ENCODE data around the gene MTFP1.

MTFP1 gene

GRCh38 chr22:30424534-30425326 is 838 bp upstream of the MTFP1 start:
- H3K9ac ChIP-seq (ENCODE audit: low read depth, low read length) = peak overlapping the region; percentile 94
- H3K4me1 ChIP-seq (ENCODE audit: insufficient read depth, low read length) = peaks cover 59% of the 10 kb centered on the region
- peaks cover 40% of the 10 kb centered on the region for H3K79me2 ChIP-seq (ENCODE audit: insufficient read depth, low read length)
- H3K4me2 ChIP-seq (ENCODE audit: insufficient read depth, low read length) = peak overlapping the region; percentile 99
- TF ChIP-seq, protein P1, sequence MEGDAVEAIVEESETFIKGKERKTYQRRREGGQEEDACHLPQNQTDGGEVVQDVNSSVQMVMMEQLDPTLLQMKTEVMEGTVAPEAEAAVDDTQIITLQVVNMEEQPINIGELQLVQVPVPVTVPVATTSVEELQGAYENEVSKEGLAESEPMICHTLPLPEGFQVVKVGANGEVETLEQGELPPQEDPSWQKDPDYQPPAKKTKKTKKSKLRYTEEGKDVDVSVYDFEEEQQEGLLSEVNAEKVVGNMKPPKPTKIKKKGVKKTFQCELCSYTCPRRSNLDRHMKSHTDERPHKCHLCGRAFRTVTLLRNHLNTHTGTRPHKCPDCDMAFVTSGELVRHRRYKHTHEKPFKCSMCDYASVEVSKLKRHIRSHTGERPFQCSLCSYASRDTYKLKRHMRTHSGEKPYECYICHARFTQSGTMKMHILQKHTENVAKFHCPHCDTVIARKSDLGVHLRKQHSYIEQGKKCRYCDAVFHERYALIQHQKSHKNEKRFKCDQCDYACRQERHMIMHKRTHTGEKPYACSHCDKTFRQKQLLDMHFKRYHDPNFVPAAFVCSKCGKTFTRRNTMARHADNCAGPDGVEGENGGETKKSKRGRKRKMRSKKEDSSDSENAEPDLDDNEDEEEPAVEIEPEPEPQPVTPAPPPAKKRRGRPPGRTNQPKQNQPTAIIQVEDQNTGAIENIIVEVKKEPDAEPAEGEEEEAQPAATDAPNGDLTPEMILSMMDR (IDR thresholded peaks at IDR 0.05; ENCODE audit: borderline replicate concordance, extremely low read depth, low read length, poor library complexity, severe bottlenecking) = no peak
- no peak for TF ChIP-seq EZH2 (IDR thresholded peaks at IDR 0.05; ENCODE audit: borderline replicate concordance, low read depth, low read length, severe bottlenecking)
- H4K20me1 ChIP-seq (ENCODE audit: insufficient read depth, low read length) = peaks cover 19% of the 10 kb centered on the region
- ATAC-seq (ENCODE audit: insufficient read depth, low read depth) = no peak
- peak overlapping the region; percentile 95 for H2AFZ ChIP-seq (ENCODE audit: low read depth, low read length)
- peaks cover 58% of the 10 kb centered on the region for H3K36me3 ChIP-seq (ENCODE audit: insufficient read depth, low read length)
- peak; percentile 25 for DNase-seq
- H3K27ac ChIP-seq (ENCODE audit: low read length) = peak overlapping the region; percentile 92
- H3K27me3 ChIP-seq (ENCODE audit: insufficient read depth, low read length, poor library complexity) = no peaks in the 10 kb centered on the region
- H3K4me3 ChIP-seq (ENCODE audit: low read depth in 1 of 2, low read length in 2 of 2) = peak overlapping the region; percentile 84 to 91
- H3K9me3 ChIP-seq (ENCODE audit: insufficient read depth, low read length, severe bottlenecking) = no peaks in the 10 kb centered on the region

- no peak for TF ChIP-seq EZH2 (IDR thresholded peaks at IDR 0.05; ENCODE audit: borderline replicate concordance, low read depth, low read length, severe bottlenecking)
- TF ChIP-seq, protein P1 (IDR thresholded peaks at IDR 0.05; ENCODE audit: borderline replicate concordance, extremely low read depth, low read length, poor library complexity, severe bottlenecking) = no peak
- Histone ChIP-seq H3K4me1 (ENCODE audit: insufficient read depth, low read length) (peaks cover 59% of the 10 kb centered on the region), H3K9me3 (ENCODE audit: insufficient read depth, low read length, severe bottlenecking) (no peaks in the 10 kb centered on the region), H3K4me3 (ENCODE audit: low read depth in 1 of 2, low read length in 2 of 2) (peak overlapping the region; percentile 84 to 91), H3K36me3 (ENCODE audit: insufficient read depth, low read length) (peaks cover 55% of the 10 kb centered on the region), H4K20me1 (ENCODE audit: insufficient read depth, low read length) (peaks cover 19% of the 10 kb centered on the region), H2AFZ (ENCODE audit: low read depth, low read length) (peak overlapping the region; percentile 95), H3K27me3 (ENCODE audit: insufficient read depth, low read length, poor library complexity) (no peaks in the 10 kb centered on the region), H3K4me2 (ENCODE audit: insufficient read depth, low read length) (peak overlapping the region; percentile 99), H3K79me2 (ENCODE audit: insufficient read depth, low read length) (peaks cover 40% of the 10 kb centered on the region), H3K9ac (ENCODE audit: low read depth, low read length) (peak overlapping the region; percentile 94), H3K27ac (ENCODE audit: low read length) (peak overlapping the region; percentile 92)
- ATAC-seq (ENCODE audit: insufficient read depth, low read depth) (no peak), DNase-seq (no peak)
These were observed 297 bp upstream of the MTFP1 start for GRCh38 chr22:30425327-30425615.

- H3K79me2 ChIP-seq (ENCODE audit: insufficient read depth, low read length) = peaks cover 40% of the 10 kb centered on the region
- H3K27ac ChIP-seq (ENCODE audit: low read length) = peak overlapping the region; percentile 92
- H4K20me1 ChIP-seq (ENCODE audit: insufficient read depth, low read length) = peaks cover 19% of the 10 kb centered on the region
- peak overlapping the region; percentile 95 for H2AFZ ChIP-seq (ENCODE audit: low read depth, low read length)
- H3K27me3 ChIP-seq (ENCODE audit: insufficient read depth, low read length, poor library complexity) = no peaks in the 10 kb centered on the region
- ATAC-seq (ENCODE audit: insufficient read depth, low read depth) (peak; percentile 43), DNase-seq (peak; percentile 87)
- peak overlapping the region; percentile 84 to 91 for H3K4me3 ChIP-seq (ENCODE audit: low read depth in 1 of 2, low read length in 2 of 2)
- TF ChIP-seq, protein P1 (IDR thresholded peaks at IDR 0.05; ENCODE audit: borderline replicate concordance, extremely low read depth, low read length, poor library complexity, severe bottlenecking) = peak; percentile 88
- no peak for TF ChIP-seq EZH2 (IDR thresholded peaks at IDR 0.05; ENCODE audit: borderline replicate concordance, low read depth, low read length, severe bottlenecking)
- H3K9me3 ChIP-seq (ENCODE audit: insufficient read depth, low read length, severe bottlenecking) = no peaks in the 10 kb centered on the region
- H3K4me2 ChIP-seq (ENCODE audit: insufficient read depth, low read length) = peak overlapping the region; percentile 99
- peaks cover 55% of the 10 kb centered on the region for H3K4me1 ChIP-seq (ENCODE audit: insufficient read depth, low read length)
- peaks cover 43% of the 10 kb centered on the region for H3K36me3 ChIP-seq (ENCODE audit: insufficient read depth, low read length)
- H3K9ac ChIP-seq (ENCODE audit: low read depth, low read length) = peak overlapping the region; percentile 94
These were observed 1.1 kb downstream of the MTFP1 start for GRCh38 chr22:30426388-30427353.

Measured in DND-41 (cell line).